ENCODE measurements around the gene TMEM234.

Gene TMEM234

DNA sequence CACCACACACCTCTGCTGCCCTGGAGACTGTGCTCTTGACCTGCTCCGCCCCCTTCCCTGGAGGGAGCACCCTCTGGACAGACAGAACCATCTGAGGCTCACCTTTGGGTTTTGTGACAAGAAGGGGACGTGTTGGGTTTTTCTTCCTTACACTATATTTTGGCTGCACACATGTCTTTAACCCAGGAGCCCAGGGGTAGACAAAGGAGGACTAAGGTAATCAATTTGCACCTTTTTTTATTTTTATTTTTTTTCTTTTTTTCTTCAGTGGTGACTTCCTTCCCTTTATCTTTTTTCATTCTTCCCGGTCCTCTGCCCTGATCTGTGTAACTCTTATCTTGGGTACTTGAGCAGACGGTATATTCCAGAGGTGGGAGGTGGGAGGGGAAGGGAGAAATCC lies 51.2 kb downstream of the TMEM234 start:
- no peak for DNase-seq

Data from inflammatory macrophage treated with lipopolysaccharide for 4 hours (primary cell).